HEK293 (cell line): ENCODE data around the gene KCNIP4.

Source experiments
- CTCF ChIA-PET: fragments of 350-600 bp; formaldehyde crosslinking; extraction: SDS; loops from one replicate; lab custom pipeline; 2021; ENCODE audit warnings: antibody characterized with exemption; lab: Yijun Ruan, JAX
- POLR2A ChIA-PET: fragments of 300-600 bp; formaldehyde crosslinking; extraction: SDS; loops from one replicate; lab custom pipeline; 2020; ENCODE audit warnings: antibody characterized with exemption, inconsistent platforms; lab: Yijun Ruan, JAX
- H3K27ac ChIP-seq: fragments of 200-500 bp; sonication (Bioruptor generic); 2 replicates; pipeline ENCODE4 v1.5.1; 2014; ENCODE audit warnings: low read depth, low read length, control low read depth, inconsistent platforms; ENCODE audit errors: extremely low read depth
- H3K36me3 ChIP-seq, 2 experiments: fragments of 200-500 bp in 1 of 2; sonication (Bioruptor generic) in 1 of 2; 1 replicate in 1 of 2; 2 replicates in 1 of 2; pipeline ENCODE4 v1.5.1; 2014 to 2017; ENCODE audit warnings: inconsistent platforms in 2 of 2, low read length in 2 of 2; ENCODE audit not compliant: control insufficient read depth in 2 of 2, insufficient read depth in 1 of 2
- H3K4me1 ChIP-seq: fragments of 200-500 bp; sonication (Bioruptor generic); 2 replicates; pipeline ENCODE4 v1.5.1; 2014; ENCODE audit warnings: mild to moderate bottlenecking, low read length, inconsistent platforms; ENCODE audit not compliant: control insufficient read depth, insufficient read depth
- H3K4me3 ChIP-seq: 2 replicates; pipeline ENCODE4 v1.5.1; 2011; ENCODE audit warnings: low read depth, mild to moderate bottlenecking, control low read depth, low read length, moderate library complexity
- H3K9me3 ChIP-seq: fragments of 200-500 bp; sonication (Bioruptor generic); 2 replicates; pipeline ENCODE4 v1.5.1; 2014; ENCODE audit warnings: low read depth, low read length, inconsistent platforms; ENCODE audit not compliant: control insufficient read depth, insufficient read depth
- HOXA7 ChIP-seq: sonication (generic); formaldehyde crosslinking; IDR thresholded peaks from 2 replicates; pipeline ENCODE4 v1.8.1; 2022; ENCODE audit warnings: missing genetic modification reagents, borderline replicate concordance
- HOXD13 ChIP-seq: sonication (generic); formaldehyde crosslinking; IDR thresholded peaks from 2 replicates; pipeline ENCODE4 v1.8.0; 2022; ENCODE audit warnings: missing genetic modification reagents, borderline replicate concordance
- OSR2 ChIP-seq: fragments of 450-650 bp; formaldehyde crosslinking; IDR thresholded peaks from 2 replicates; pipeline ENCODE4 v1.5.1; 2016; ENCODE audit warnings: missing biosample characterization, missing genetic modification characterization
- OVOL3 ChIP-seq: fragments of 450-650 bp; formaldehyde crosslinking; IDR thresholded peaks from 2 replicates; pipeline ENCODE4 v1.5.1; 2016; ENCODE audit warnings: missing biosample characterization, missing genetic modification characterization
- TRIM28 ChIP-seq: IDR thresholded peaks from 2 replicates; pipeline ENCODE4 v1.6.1; 2011; ENCODE audit warnings: low read length, control low read depth, borderline replicate concordance
- WT1 ChIP-seq: fragments of 450-650 bp; formaldehyde crosslinking; IDR thresholded peaks from 2 replicates; pipeline ENCODE4 v1.5.1; 2016; ENCODE audit warnings: missing biosample characterization, missing genetic modification characterization
- ZIC2 ChIP-seq: fragments of 450-650 bp; formaldehyde crosslinking; IDR thresholded peaks from 2 replicates; pipeline ENCODE4 v1.5.1; 2016; ENCODE audit warnings: missing biosample characterization, missing genetic modification characterization
- ZNF132 ChIP-seq: fragments of 450-650 bp; formaldehyde crosslinking; IDR thresholded peaks from 2 replicates; pipeline ENCODE4 v1.5.1; 2017; ENCODE audit warnings: missing biosample characterization, missing genetic modification characterization, borderline replicate concordance
- ZNF2 ChIP-seq: fragments of 450-650 bp; formaldehyde crosslinking; IDR thresholded peaks from 2 replicates; pipeline ENCODE4 v1.5.1; 2016; ENCODE audit warnings: missing biosample characterization, missing genetic modification characterization
- ZNF202 ChIP-seq: fragments of 450-650 bp; formaldehyde crosslinking; IDR thresholded peaks from 2 replicates; pipeline ENCODE4 v1.5.1; 2016; ENCODE audit warnings: missing biosample characterization, missing genetic modification characterization, borderline replicate concordance
- ZNF239 ChIP-seq: fragments of 450-650 bp; formaldehyde crosslinking; IDR thresholded peaks from 2 replicates; pipeline ENCODE4 v1.5.1; 2016; ENCODE audit warnings: missing biosample characterization, missing genetic modification characterization
- ZNF335 ChIP-seq: fragments of 450-650 bp; formaldehyde crosslinking; conservative IDR thresholded peaks from 2 replicates; pipeline ENCODE4 v1.5.1; 2016; ENCODE audit warnings: missing biosample characterization, missing genetic modification characterization
- ZNF423 ChIP-seq: fragments of 450-650 bp; formaldehyde crosslinking; IDR thresholded peaks from 2 replicates; pipeline ENCODE4 v1.5.1; 2016; ENCODE audit warnings: missing biosample characterization, missing genetic modification characterization
- ZNF426 ChIP-seq: fragments of 450-650 bp; formaldehyde crosslinking; IDR thresholded peaks from 2 replicates; pipeline ENCODE4 v1.5.1; 2017; ENCODE audit warnings: missing biosample characterization, missing genetic modification characterization, mild to moderate bottlenecking, inconsistent platforms, moderate library complexity
- ZNF433 ChIP-seq: fragments of 450-650 bp; formaldehyde crosslinking; IDR thresholded peaks from 2 replicates; pipeline ENCODE4 v1.5.1; 2016; ENCODE audit warnings: missing biosample characterization, missing genetic modification characterization, low read depth
- ZNF501 ChIP-seq: fragments of 450-650 bp; formaldehyde crosslinking; IDR thresholded peaks from 2 replicates; pipeline ENCODE4 v1.5.1; 2016; ENCODE audit warnings: missing biosample characterization, missing genetic modification characterization
- ZNF510 ChIP-seq: fragments of 450-650 bp; formaldehyde crosslinking; IDR thresholded peaks from 2 replicates; pipeline ENCODE4 v1.5.1; 2018; ENCODE audit warnings: mild to moderate bottlenecking, missing genetic modification characterization, missing biosample characterization; ENCODE audit not compliant: insufficient replicate concordance
- ZNF548 ChIP-seq: fragments of 450-650 bp; formaldehyde crosslinking; IDR thresholded peaks from 2 replicates; pipeline ENCODE4 v1.5.1; 2016; ENCODE audit warnings: missing biosample characterization, missing genetic modification characterization
- ZNF654 ChIP-seq: fragments of 450-650 bp; formaldehyde crosslinking; IDR thresholded peaks from 2 replicates; pipeline ENCODE4 v1.5.1; 2016; ENCODE audit warnings: low read depth, missing biosample characterization, missing genetic modification characterization
- ZNF707 ChIP-seq: fragments of 450-650 bp; formaldehyde crosslinking; IDR thresholded peaks from 2 replicates; pipeline ENCODE4 v1.5.1; 2016; ENCODE audit warnings: missing biosample characterization, missing genetic modification characterization
- TF ChIP-seq, protein P1 (sequence below): fragments of 450-650 bp; formaldehyde crosslinking; IDR thresholded peaks from 2 replicates; pipeline ENCODE4 v1.5.1; 2016; ENCODE audit warnings: missing biosample characterization, missing genetic modification characterization
- TF ChIP-seq, protein P2 (sequence below): fragments of 450-650 bp; formaldehyde crosslinking; IDR thresholded peaks from 2 replicates; pipeline ENCODE4 v1.5.1; 2017; ENCODE audit warnings: missing biosample characterization, missing genetic modification characterization
- TF ChIP-seq, protein P3 (sequence below): fragments of 450-650 bp; formaldehyde crosslinking; IDR thresholded peaks from 2 replicates; pipeline ENCODE4 v1.5.1; 2016; ENCODE audit warnings: missing biosample characterization, missing genetic modification characterization

The KCNIP4 gene

DNA sequence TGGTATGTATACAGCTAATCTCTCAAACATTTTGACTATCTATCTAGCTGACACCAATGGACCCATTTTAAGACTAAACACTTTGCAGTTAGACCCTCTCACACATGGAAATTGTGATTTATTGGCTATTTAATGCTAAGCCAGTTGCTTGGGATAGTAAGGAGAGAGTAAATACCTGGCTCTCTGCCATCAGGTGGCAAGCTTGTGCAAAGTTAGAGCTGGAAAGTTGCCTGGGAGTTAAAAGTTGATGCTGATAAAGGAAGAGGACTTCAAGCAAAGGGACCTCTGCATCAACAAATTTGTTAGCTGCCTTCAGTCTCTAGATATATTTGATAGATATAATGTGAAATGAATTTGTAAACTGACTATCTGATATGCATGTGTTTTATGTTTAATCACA is 1187.2 kb downstream of the KCNIP4 start:
- CTCF ChIA-PET = interaction anchor here (0.5 to 1.6 kb wide), 4 partner anchors 12 to 373 kb away, joined by 3 to 6 read pairs (median 3); no protein-coding TSS in a partner anchor
- TF ChIP-seq ZIC2 (tag by site-specific recombination) (no peak), HOXD13 (CRISPR knock-in tag) (no peak), ZNF548 (tag by site-specific recombination) (no peak), ZNF2 (no peak), HOXA7 (CRISPR knock-in tag) (no peak), TRIM28 (no peak), OSR2 (tag by site-specific recombination) (no peak), OVOL3 (tag by site-specific recombination) (no peak), ZNF423 (no peak), ZNF433 (no peak), WT1 (tag by site-specific recombination) (no peak)
- no peaks in the 10 kb centered on the region for H3K9me3 ChIP-seq
- POLR2A ChIA-PET = no interaction called here
- no peaks in the 10 kb centered on the region for H3K4me1 ChIP-seq
- H3K36me3 ChIP-seq = no peaks in the 10 kb centered on the region
- no peak overlapping the region for H3K4me3 ChIP-seq
- no peak overlapping the region for H3K27ac ChIP-seq

DNA sequence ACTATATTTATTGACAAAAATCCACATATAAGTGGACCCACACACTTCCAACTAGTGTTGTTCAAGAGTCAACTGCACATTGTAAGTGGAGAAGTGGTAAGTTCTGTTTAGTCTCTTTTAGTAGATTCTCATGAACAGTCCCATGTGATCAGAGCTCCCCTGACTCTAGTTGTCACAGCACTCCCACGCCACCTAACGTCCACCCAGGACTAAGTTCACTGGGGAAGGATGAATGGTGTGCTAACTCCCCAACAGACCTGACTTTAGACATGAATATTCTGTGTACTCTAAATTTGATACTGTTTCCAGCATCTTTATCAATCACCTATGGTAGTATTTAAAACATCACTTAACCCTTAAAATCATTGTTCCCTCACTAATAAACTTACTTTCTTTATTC is 1188.5 kb downstream of the KCNIP4 start:
- Histone ChIP-seq H3K36me3 (no peaks in the 10 kb centered on the region), H3K4me3 (no peak overlapping the region), H3K4me1 (no peaks in the 10 kb centered on the region), H3K27ac (no peak overlapping the region), H3K9me3 (no peaks in the 10 kb centered on the region)
- TF ChIP-seq ZNF654 (peak; percentile 39), ZIC2 (tag by site-specific recombination) (no peak)
- ChIA-PET POLR2A (no interaction called here), CTCF (interaction anchor here (0.7 kb wide), 2 partner anchors 14 to 20 kb away, joined by 3 to 4 read pairs; no protein-coding TSS in a partner anchor)

DNA sequence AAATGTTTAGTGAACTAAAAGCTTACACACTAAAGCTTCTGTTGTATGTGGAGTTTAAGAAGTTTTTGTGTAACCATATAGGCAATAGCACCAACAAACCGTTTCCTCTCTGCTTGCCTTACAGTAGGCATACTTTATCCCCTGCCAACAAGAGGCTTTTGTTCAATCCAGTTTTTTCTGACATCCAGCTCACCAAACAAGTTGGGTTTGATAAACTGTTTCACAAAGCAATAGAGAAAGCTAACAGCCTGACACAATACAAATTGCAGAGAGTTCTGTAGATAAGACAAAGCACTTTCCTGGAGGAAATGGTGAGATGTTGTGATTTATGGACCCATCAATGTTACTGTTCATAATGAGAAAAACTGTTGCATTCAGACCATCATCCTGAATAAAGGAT is 1194.5 kb downstream of the KCNIP4 start:
- H3K4me3 ChIP-seq = no peak overlapping the region
- no peak for TF ChIP-seq ZNF510
- TF ChIP-seq, protein P1, sequence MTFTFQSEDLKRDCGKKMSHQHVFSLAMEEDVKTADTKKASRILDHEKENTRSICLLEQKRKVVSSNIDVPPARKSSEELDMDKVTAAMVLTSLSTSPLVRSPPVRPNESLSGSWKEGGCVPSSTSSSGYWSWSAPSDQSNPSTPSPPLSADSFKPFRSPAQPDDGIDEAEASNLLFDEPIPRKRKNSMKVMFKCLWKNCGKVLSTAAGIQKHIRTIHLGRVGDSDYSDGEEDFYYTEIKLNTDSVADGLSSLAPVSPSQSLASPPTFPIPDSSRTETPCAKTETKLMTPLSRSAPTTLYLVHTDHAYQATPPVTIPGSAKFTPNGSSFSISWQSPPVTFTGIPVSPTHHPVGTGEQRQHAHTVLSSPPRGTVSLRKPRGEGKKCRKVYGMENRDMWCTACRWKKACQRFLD (tag by site-specific recombination) = no peak
- TF ChIP-seq, protein P2, sequence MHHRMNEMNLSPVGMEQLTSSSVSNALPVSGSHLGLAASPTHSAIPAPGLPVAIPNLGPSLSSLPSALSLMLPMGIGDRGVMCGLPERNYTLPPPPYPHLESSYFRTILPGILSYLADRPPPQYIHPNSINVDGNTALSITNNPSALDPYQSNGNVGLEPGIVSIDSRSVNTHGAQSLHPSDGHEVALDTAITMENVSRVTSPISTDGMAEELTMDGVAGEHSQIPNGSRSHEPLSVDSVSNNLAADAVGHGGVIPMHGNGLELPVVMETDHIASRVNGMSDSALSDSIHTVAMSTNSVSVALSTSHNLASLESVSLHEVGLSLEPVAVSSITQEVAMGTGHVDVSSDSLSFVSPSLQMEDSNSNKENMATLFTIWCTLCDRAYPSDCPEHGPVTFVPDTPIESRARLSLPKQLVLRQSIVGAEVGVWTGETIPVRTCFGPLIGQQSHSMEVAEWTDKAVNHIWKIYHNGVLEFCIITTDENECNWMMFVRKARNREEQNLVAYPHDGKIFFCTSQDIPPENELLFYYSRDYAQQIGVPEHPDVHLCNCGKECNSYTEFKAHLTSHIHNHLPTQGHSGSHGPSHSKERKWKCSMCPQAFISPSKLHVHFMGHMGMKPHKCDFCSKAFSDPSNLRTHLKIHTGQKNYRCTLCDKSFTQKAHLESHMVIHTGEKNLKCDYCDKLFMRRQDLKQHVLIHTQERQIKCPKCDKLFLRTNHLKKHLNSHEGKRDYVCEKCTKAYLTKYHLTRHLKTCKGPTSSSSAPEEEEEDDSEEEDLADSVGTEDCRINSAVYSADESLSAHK = no peak
- TF ChIP-seq ZNF239 (tag by site-specific recombination) = no peak
- TF ChIP-seq ZNF335 (tag by site-specific recombination) = no peak
- TF ChIP-seq ZNF202 (tag by site-specific recombination) = no peak
- no peak for TF ChIP-seq ZNF707 (tag by site-specific recombination)
- no peak for TF ChIP-seq ZIC2 (tag by site-specific recombination)
- no peak for TF ChIP-seq ZNF501
- TF ChIP-seq ZNF132 (tag by site-specific recombination) = no peak
- no peak for TF ChIP-seq ZNF426
- TF ChIP-seq, protein P3, sequence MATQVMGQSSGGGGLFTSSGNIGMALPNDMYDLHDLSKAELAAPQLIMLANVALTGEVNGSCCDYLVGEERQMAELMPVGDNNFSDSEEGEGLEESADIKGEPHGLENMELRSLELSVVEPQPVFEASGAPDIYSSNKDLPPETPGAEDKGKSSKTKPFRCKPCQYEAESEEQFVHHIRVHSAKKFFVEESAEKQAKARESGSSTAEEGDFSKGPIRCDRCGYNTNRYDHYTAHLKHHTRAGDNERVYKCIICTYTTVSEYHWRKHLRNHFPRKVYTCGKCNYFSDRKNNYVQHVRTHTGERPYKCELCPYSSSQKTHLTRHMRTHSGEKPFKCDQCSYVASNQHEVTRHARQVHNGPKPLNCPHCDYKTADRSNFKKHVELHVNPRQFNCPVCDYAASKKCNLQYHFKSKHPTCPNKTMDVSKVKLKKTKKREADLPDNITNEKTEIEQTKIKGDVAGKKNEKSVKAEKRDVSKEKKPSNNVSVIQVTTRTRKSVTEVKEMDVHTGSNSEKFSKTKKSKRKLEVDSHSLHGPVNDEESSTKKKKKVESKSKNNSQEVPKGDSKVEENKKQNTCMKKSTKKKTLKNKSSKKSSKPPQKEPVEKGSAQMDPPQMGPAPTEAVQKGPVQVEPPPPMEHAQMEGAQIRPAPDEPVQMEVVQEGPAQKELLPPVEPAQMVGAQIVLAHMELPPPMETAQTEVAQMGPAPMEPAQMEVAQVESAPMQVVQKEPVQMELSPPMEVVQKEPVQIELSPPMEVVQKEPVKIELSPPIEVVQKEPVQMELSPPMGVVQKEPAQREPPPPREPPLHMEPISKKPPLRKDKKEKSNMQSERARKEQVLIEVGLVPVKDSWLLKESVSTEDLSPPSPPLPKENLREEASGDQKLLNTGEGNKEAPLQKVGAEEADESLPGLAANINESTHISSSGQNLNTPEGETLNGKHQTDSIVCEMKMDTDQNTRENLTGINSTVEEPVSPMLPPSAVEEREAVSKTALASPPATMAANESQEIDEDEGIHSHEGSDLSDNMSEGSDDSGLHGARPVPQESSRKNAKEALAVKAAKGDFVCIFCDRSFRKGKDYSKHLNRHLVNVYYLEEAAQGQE (tag by site-specific recombination) = no peak
- peaks cover 0 to 4% of the 10 kb centered on the region in 2 experiments; a peak in 1 of 3 replicates for H3K36me3 ChIP-seq
- H3K4me1 ChIP-seq = no peaks in the 10 kb centered on the region
- CTCF ChIA-PET = interaction anchor here (2.1 kb wide), 1 partner anchor 19 kb away, joined by 11 read pairs; no protein-coding TSS in a partner anchor
- no peaks in the 10 kb centered on the region for H3K9me3 ChIP-seq
- POLR2A ChIA-PET = no interaction called here
- no peak overlapping the region for H3K27ac ChIP-seq
